Measurements from ENCODE around the gene PECR. TPM values are rescaled to one million over a fixed set of nuclear protein-coding genes. Genes with fewer than 3 reads are reported as not detected.

PECR gene
- total RNA-seq, 1 donor from 2014 or later = 6.6 TPM

DNA sequence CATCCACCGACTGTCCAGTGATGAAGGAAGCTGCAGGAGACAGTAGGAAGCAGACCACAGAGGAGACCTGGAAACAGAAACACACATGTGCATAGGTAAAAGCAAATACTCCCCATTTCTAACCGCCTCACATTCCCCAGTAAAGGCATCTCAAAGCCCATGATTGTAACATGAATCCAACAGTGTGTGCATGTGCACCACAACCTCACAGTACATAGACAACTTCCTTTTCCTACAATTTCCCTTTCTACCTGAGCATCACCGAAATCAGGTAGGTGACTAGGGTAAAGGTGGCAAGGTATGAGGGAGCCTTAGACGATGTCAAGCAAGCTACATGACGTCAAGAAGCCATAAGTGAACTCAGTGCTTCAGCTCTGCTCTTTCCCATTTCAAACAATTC, 37.7 kb downstream of the PECR start:
- DNase-seq (ENCODE audit: low spot score) = no peak
- no peak overlapping the region for H3K27ac Mint-ChIP-seq (ENCODE audit: unreplicated experiment)
- TF ChIP-seq, protein P1, sequence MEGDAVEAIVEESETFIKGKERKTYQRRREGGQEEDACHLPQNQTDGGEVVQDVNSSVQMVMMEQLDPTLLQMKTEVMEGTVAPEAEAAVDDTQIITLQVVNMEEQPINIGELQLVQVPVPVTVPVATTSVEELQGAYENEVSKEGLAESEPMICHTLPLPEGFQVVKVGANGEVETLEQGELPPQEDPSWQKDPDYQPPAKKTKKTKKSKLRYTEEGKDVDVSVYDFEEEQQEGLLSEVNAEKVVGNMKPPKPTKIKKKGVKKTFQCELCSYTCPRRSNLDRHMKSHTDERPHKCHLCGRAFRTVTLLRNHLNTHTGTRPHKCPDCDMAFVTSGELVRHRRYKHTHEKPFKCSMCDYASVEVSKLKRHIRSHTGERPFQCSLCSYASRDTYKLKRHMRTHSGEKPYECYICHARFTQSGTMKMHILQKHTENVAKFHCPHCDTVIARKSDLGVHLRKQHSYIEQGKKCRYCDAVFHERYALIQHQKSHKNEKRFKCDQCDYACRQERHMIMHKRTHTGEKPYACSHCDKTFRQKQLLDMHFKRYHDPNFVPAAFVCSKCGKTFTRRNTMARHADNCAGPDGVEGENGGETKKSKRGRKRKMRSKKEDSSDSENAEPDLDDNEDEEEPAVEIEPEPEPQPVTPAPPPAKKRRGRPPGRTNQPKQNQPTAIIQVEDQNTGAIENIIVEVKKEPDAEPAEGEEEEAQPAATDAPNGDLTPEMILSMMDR (IDR thresholded peaks at IDR 0.05) = no peak
- peaks cover 4% of the 10 kb centered on the region for H3K36me3 Mint-ChIP-seq (ENCODE audit: low read depth)
- no peak overlapping the region for H3K4me3 Mint-ChIP-seq (ENCODE audit: unreplicated experiment)
- no peaks in the 10 kb centered on the region for H3K9me3 Mint-ChIP-seq (ENCODE audit: low read depth)
- H3K27me3 Mint-ChIP-seq (ENCODE audit: low read depth) = no peaks in the 10 kb centered on the region
- no peaks in the 10 kb centered on the region for H3K4me1 Mint-ChIP-seq (ENCODE audit: low read depth)

DNA sequence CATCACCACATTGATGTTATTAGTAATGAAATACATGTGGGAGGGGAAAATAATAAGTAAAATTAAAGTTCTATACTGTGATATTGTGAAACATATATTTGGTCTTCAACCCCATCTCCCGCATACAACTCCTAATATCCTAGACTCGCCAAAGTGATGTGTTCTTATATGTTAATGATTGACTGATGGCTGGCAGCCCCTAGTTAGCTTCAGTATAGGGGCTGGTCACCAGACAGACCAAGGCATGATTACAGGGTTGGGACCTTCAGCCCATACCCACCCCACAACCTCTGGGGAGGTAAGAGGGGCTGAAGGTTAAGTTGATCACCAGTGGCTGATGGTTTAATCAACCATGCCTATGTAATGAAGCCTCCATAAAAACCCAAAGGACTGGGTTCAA, 40.2 kb downstream of the PECR start:
- no peaks in the 10 kb centered on the region for H3K27me3 Mint-ChIP-seq (ENCODE audit: low read depth)
- H3K4me3 Mint-ChIP-seq (ENCODE audit: unreplicated experiment) = no peak overlapping the region
- H3K9me3 Mint-ChIP-seq (ENCODE audit: low read depth) = no peaks in the 10 kb centered on the region
- no peaks in the 10 kb centered on the region for H3K4me1 Mint-ChIP-seq (ENCODE audit: low read depth)
- no peak for DNase-seq (ENCODE audit: low spot score)
- peaks cover 4% of the 10 kb centered on the region for H3K36me3 Mint-ChIP-seq (ENCODE audit: low read depth)
- H3K27ac Mint-ChIP-seq (ENCODE audit: unreplicated experiment) = no peak overlapping the region
- TF ChIP-seq, protein P1 (IDR thresholded peaks at IDR 0.05) = no peak

- no peaks in the 10 kb centered on the region for H3K9me3 Mint-ChIP-seq (ENCODE audit: low read depth)
- no peak for DNase-seq (ENCODE audit: low spot score)
- H3K27me3 Mint-ChIP-seq (ENCODE audit: low read depth) = no peaks in the 10 kb centered on the region
- H3K27ac Mint-ChIP-seq (ENCODE audit: unreplicated experiment) = no peak overlapping the region
- peaks cover 4% of the 10 kb centered on the region for H3K36me3 Mint-ChIP-seq (ENCODE audit: low read depth)
- H3K4me1 Mint-ChIP-seq (ENCODE audit: low read depth) = no peaks in the 10 kb centered on the region
- no peak overlapping the region for H3K4me3 Mint-ChIP-seq (ENCODE audit: unreplicated experiment)
- TF ChIP-seq, protein P1 (IDR thresholded peaks at IDR 0.05) = no peak
These were observed 41.7 kb downstream of the PECR start for GRCh38 chr2:216039918-216040317.

DNA sequence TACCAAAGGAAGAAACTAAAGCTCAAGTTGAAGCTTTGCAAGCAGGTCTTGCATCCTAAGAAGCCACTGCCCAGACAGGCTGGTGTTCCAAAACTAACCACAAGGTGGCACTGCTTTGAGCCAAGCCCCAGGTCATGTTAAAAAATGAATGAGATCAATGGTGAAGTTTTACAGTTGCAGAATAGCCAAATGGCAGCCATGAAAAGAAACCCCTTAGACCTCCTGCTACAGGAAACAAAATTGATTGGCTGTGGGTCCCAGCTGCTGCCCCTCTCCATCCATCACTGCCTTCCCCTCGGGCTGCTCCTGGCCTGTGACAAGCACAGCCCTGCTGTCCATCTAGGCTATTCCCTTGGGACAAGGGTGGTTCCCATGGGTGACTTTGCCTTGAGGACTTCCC, 47.5 kb downstream of the PECR start:
- no peak overlapping the region for H3K4me3 Mint-ChIP-seq (ENCODE audit: unreplicated experiment)
- peaks cover 21% of the 10 kb centered on the region for H3K4me1 Mint-ChIP-seq (ENCODE audit: low read depth)
- no peaks in the 10 kb centered on the region for H3K36me3 Mint-ChIP-seq (ENCODE audit: low read depth)
- no peaks in the 10 kb centered on the region for H3K27me3 Mint-ChIP-seq (ENCODE audit: low read depth)
- H3K27ac Mint-ChIP-seq (ENCODE audit: unreplicated experiment) = no peak overlapping the region
- TF ChIP-seq, protein P1 (IDR thresholded peaks at IDR 0.05) = peak; percentile 86
- H3K9me3 Mint-ChIP-seq (ENCODE audit: low read depth) = no peaks in the 10 kb centered on the region
- DNase-seq (ENCODE audit: low spot score) = no peak

DNA sequence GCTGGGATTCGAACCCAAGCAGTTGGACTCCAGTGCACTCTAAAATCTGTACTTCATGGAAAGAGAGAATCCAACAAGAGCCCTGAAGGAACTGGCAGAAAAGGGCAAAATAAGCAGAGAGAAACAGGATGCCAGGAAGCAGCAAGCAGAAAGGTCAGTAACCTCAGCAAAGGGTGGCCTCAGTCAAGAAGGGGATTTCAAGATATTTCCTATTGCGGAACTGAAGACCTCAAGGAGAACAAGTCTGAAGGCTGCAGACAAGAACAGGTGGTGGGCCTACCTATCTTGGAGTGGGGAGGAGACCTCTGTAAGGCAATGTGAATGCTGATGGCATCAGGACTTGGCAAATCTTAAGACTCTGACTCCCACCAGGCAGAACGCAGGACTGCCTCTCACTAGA, 48.2 kb downstream of the PECR start:
- Mint-ChIP-seq H3K36me3 (ENCODE audit: low read depth) (no peaks in the 10 kb centered on the region), H3K4me1 (ENCODE audit: low read depth) (peaks cover 21% of the 10 kb centered on the region), H3K27me3 (ENCODE audit: low read depth) (no peaks in the 10 kb centered on the region), H3K9me3 (ENCODE audit: low read depth) (no peaks in the 10 kb centered on the region), H3K4me3 (ENCODE audit: unreplicated experiment) (no peak overlapping the region), H3K27ac (ENCODE audit: unreplicated experiment) (no peak overlapping the region)
- TF ChIP-seq, protein P1 (IDR thresholded peaks at IDR 0.05) = no peak
- no peak for DNase-seq (ENCODE audit: low spot score)

Data from chondrocyte (in vitro differentiated cells).